GM23338 (cell line): Measurements from ENCODE around the gene CHCHD10. TPM values are rescaled to one million over a fixed set of nuclear protein-coding genes. Genes with fewer than 3 reads are reported as not detected.

Experiments used
- ATAC-seq: fragments of 200-7000 bp; cut with Tn5 transposase; 3 replicates; pipeline ENCODE4 v1.9.1; 2020
- DNase-seq: peaks from one replicate; pipeline ENCODE4 v3.0.0-alpha.2; 2015; ENCODE audit warnings: low spot score
- H2AFZ ChIP-seq: fragments of 200-600 bp; sonication (generic); 2 replicates; pipeline ENCODE4 v1.8.0; 2016; ENCODE audit warnings: antibody characterized with exemption, mild to moderate bottlenecking, moderate library complexity
- H3F3A ChIP-seq: fragments of 200-600 bp; sonication (generic); replicated peaks from 2 replicates; pipeline ENCODE4 v1.8.0; 2017; ENCODE audit warnings: antibody characterized with exemption, mixed run types, low read depth
- H3K27ac ChIP-seq: fragments of 200-600 bp; sonication (generic); 2 replicates; pipeline ENCODE4 v1.6.1; 2016; ENCODE audit warnings: low read depth
- H3K27me3 ChIP-seq: fragments of 200-600 bp; sonication (generic); 2 replicates; pipeline ENCODE4 v1.8.0; 2016; ENCODE audit warnings: mild to moderate bottlenecking, mixed run types, moderate library complexity; ENCODE audit not compliant: insufficient read depth
- H3K36me3 ChIP-seq: fragments of 200-600 bp; sonication (generic); 2 replicates; pipeline ENCODE4 v1.8.0; 2016; ENCODE audit warnings: mild to moderate bottlenecking; ENCODE audit not compliant: insufficient read depth
- H3K4me1 ChIP-seq: fragments of 200-600 bp; sonication (generic); 2 replicates; pipeline ENCODE4 v1.8.0; 2016; ENCODE audit warnings: mild to moderate bottlenecking, moderate library complexity; ENCODE audit not compliant: insufficient read depth
- H3K4me2 ChIP-seq: fragments of 200-600 bp; sonication (generic); 2 replicates; pipeline ENCODE4 v1.7.1; 2017; ENCODE audit warnings: mixed run types
- H3K4me3 ChIP-seq: fragments of 200-600 bp; sonication (generic); 2 replicates; pipeline ENCODE4 v1.6.1; 2016; ENCODE audit warnings: mixed run types
- H3K79me2 ChIP-seq: fragments of 200-600 bp; sonication (generic); replicated peaks from 2 replicates; pipeline ENCODE4 v1.8.0; 2017; ENCODE audit warnings: mild to moderate bottlenecking; ENCODE audit not compliant: insufficient read depth
- H3K9me2 ChIP-seq: fragments of 200-600 bp; sonication (generic); 2 replicates; pipeline ENCODE4 v1.8.0; 2017; ENCODE audit not compliant: insufficient read depth
- H4K20me1 ChIP-seq: fragments of 200-600 bp; sonication (generic); replicated peaks from 2 replicates; pipeline ENCODE4 v1.8.0; 2017; ENCODE audit warnings: mild to moderate bottlenecking; ENCODE audit not compliant: insufficient read depth
- H3K27ac Mint-ChIP-seq: 2 replicates; pipeline ENCODE4 v1.8.0; 2020; ENCODE audit warnings: inconsistent platforms, mild to moderate bottlenecking, moderate library complexity, mixed read lengths
- H3K27me3 Mint-ChIP-seq: 3 replicates; pipeline ENCODE4 v1.8.0; 2022; ENCODE audit warnings: low read depth, mild to moderate bottlenecking, moderate library complexity, mixed read lengths, inconsistent platforms; ENCODE audit not compliant: insufficient read depth, poor library complexity
- H3K36me3 Mint-ChIP-seq: 3 replicates; pipeline ENCODE4 v1.8.0; 2021; ENCODE audit warnings: low read depth, mild to moderate bottlenecking, inconsistent platforms, moderate library complexity, mixed read lengths
- H3K4me1 Mint-ChIP-seq: 3 replicates; pipeline ENCODE4 v1.8.0; 2020; ENCODE audit warnings: mild to moderate bottlenecking, inconsistent platforms, mixed read lengths
- H3K4me3 Mint-ChIP-seq: 3 replicates; pipeline ENCODE4 v1.8.0; 2021; ENCODE audit warnings: moderate library complexity, mild to moderate bottlenecking, inconsistent platforms, mixed read lengths
- H3K9me3 Mint-ChIP-seq: 3 replicates; pipeline ENCODE4 v1.8.0; 2020; ENCODE audit warnings: moderate library complexity, mild to moderate bottlenecking, inconsistent platforms, mixed read lengths
- CREB1 ChIP-seq: fragments of 250-450 bp; sonication (Bioruptor Pico); IDR thresholded peaks from 2 replicates; pipeline ENCODE4 v1.5.0; 2020; ENCODE audit warnings: low read depth, mild to moderate bottlenecking, moderate library complexity
- CTCF ChIP-seq, 2 experiments: fragments of 200-600 bp in 1 of 2; sonication (generic) in 1 of 2; conservative IDR thresholded peaks; 2 replicates each; pipeline versions ENCODE4 v1.5.1 to v1.6.1; 2016 to 2017; ENCODE audit warnings: antibody characterized with exemption in 2 of 2, low read depth in 2 of 2, mild to moderate bottlenecking in 2 of 2, moderate library complexity in 1 of 2
- ETS1 ChIP-seq: IDR thresholded peaks from 2 replicates; pipeline ENCODE4 v1.6.1; 2016; ENCODE audit warnings: antibody characterized with exemption
- EZH2 ChIP-seq: fragments of 200-600 bp; sonication (generic); IDR thresholded peaks from one replicate; pipeline ENCODE4 v1.8.0; 2017; ENCODE audit warnings: antibody characterized with exemption, mild to moderate bottlenecking, low read depth; ENCODE audit not compliant: unreplicated experiment
- EZH2phosphoT487 ChIP-seq: fragments of 200-600 bp; sonication (generic); IDR thresholded peaks from one replicate; pipeline ENCODE4 v1.8.1; 2018; ENCODE audit warnings: antibody characterized with exemption; ENCODE audit not compliant: unreplicated experiment
- JUNB ChIP-seq: IDR thresholded peaks from one replicate; pipeline ENCODE4 v1.6.1; 2016; ENCODE audit warnings: antibody characterized with exemption; ENCODE audit not compliant: unreplicated experiment
- NANOG ChIP-seq: IDR thresholded peaks from 2 replicates; pipeline ENCODE4 v1.6.1; 2016; ENCODE audit warnings: antibody characterized with exemption, borderline replicate concordance
- POLR2AphosphoS5 ChIP-seq: IDR thresholded peaks from 2 replicates; pipeline ENCODE4 v1.6.1; 2016; ENCODE audit warnings: antibody characterized with exemption, low read depth
- REST ChIP-seq: IDR thresholded peaks from one replicate; pipeline ENCODE4 v1.6.1; 2018; ENCODE audit warnings: antibody characterized with exemption; ENCODE audit not compliant: unreplicated experiment
- STAT1 ChIP-seq: IDR thresholded peaks from one replicate; pipeline ENCODE4 v1.6.1; 2016; ENCODE audit warnings: antibody characterized with exemption; ENCODE audit not compliant: unreplicated experiment
- ZNF114 ChIP-seq: fragments of 250-450 bp; sonication (Bioruptor Pico); IDR thresholded peaks from 2 replicates; pipeline ENCODE4 v1.5.0; 2020; ENCODE audit warnings: mild to moderate bottlenecking, moderate library complexity
- ZNF331 ChIP-seq: fragments of 250-450 bp; sonication (Bioruptor Pico); IDR thresholded peaks from 2 replicates; pipeline ENCODE4 v1.5.0; 2020; ENCODE audit warnings: low read depth, mild to moderate bottlenecking, moderate library complexity
- ZNF462 ChIP-seq: fragments of 250-450 bp; sonication (Bioruptor Pico); IDR thresholded peaks from 2 replicates; pipeline ENCODE4 v1.5.0; 2020; ENCODE audit warnings: mild to moderate bottlenecking, moderate library complexity
- polyA plus RNA-seq: library from polyadenylated mRNA; unstranded; fragments of >200 nt; fragmentation: Nextera tagmentation; extraction: Ambion mirVana; gene quantifications from 2 replicates; pipeline ENCODE4 v1.2.1, GENCODE V29; 2016
- total RNA-seq: library from RNA; depleted of rRNA; stranded (reverse); fragments of >200 nt; shearing (Covaris generic); gene quantifications from 2 replicates; pipeline ENCODE4 v1.2.3, GENCODE V29; 2014

CHCHD10 gene
- total and polyA plus RNA-seq, 2 experiments from 2014 or later, result 11.4 to 101 TPM

DNA sequence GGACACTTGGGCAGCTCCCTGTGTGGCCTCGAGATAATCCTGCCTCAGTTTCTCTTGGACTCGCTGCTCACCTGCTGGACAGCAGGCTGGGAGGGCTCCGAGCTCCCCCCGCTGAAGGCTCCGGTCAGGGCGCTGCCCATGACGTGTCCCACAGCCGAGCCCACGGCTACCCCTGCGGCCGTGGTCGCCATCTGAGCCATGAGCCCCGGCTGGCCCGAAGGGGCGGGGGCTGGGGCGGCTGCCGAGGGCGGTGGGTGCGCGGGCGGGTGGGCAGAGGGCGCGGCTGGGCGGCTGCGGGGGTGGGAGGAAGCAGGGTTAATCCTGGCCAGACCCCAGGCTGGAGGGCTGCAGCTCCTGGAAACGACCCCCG, 484 bp downstream of the CHCHD10 start:
- Mint-ChIP-seq H3K9me3 (no peaks in the 10 kb centered on the region), H3K4me1 (peaks cover 39% of the 10 kb centered on the region), H3K4me3 (peak overlapping the region; percentile 83), H3K27ac (no peak overlapping the region), H3K36me3 (peaks cover 14% of the 10 kb centered on the region), H3K27me3 (peaks cover 30% of the 10 kb centered on the region)
- H3K27me3 ChIP-seq, result peaks cover 20% of the 10 kb centered on the region
- DNase-seq (no peak), ATAC-seq (peak; percentile 5)
- H3K9me2 ChIP-seq, result no peaks in the 10 kb centered on the region
- no peak overlapping the region for H2AFZ ChIP-seq
- peaks cover 29% of the 10 kb centered on the region for H3K4me1 ChIP-seq
- H4K20me1 ChIP-seq, result no peaks in the 10 kb centered on the region
- H3F3A ChIP-seq, result peaks cover 8% of the 10 kb centered on the region
- TF ChIP-seq CTCF (conservative IDR thresholded peaks at IDR 0.05; ENCODE audit: low read depth in 2 of 2) (no peak), ZNF331 (CRISPR knock-in tag) (no peak), ZNF462 (CRISPR knock-in tag) (no peak), REST (no peak), CREB1 (CRISPR knock-in tag) (no peak), EZH2 (no peak), POLR2AphosphoS5 (no peak), NANOG (no peak), ZNF114 (CRISPR knock-in tag) (no peak), EZH2phosphoT487 (no peak), STAT1 (no peak), ETS1 (no peak), JUNB (no peak)
- peak overlapping the region; percentile 92 for H3K4me3 ChIP-seq
- no peaks in the 10 kb centered on the region; the same call in 1 of the 2 replicates for H3K36me3 ChIP-seq
- no peak overlapping the region for H3K27ac ChIP-seq
- H3K4me2 ChIP-seq, result peak overlapping the region; percentile 99
- no peaks in the 10 kb centered on the region for H3K79me2 ChIP-seq
